PFSK-1 (cell line): ENCODE data around the gene HACD3.

ENCODE experiments used
- FOXP2 ChIP-seq: optimal IDR thresholded peaks from 2 replicates; pipeline ENCODE3; 2011; ENCODE audit warnings: borderline replicate concordance, control low read depth, inconsistent platforms; ENCODE audit not compliant: insufficient read depth; ENCODE audit errors: extremely low read length, extremely low read depth
- POLR2AphosphoS5 ChIP-seq: IDR thresholded peaks from 2 replicates; pipeline ENCODE4 v1.6.1; 2012; ENCODE audit warnings: low read depth, mild to moderate bottlenecking, control low read depth, low read length, moderate library complexity
- REST ChIP-seq, 2 experiments: IDR thresholded peaks; 2 replicates each; pipeline versions ENCODE4 v1.6.1 to v1.8.0; 2011 to 2012; ENCODE audit warnings: low read depth in 2 of 2, low read length in 2 of 2, control low read depth in 1 of 2, inconsistent platforms in 1 of 2, mild to moderate bottlenecking in 1 of 2, moderate library complexity in 1 of 2; ENCODE audit not compliant: insufficient read depth in 1 of 2
- SIN3A ChIP-seq: IDR thresholded peaks from 2 replicates; pipeline ENCODE4 v1.6.1; 2012; ENCODE audit warnings: mild to moderate bottlenecking, low read length, moderate library complexity, borderline replicate concordance; ENCODE audit not compliant: insufficient read depth
- TAF1 ChIP-seq: IDR thresholded peaks from 2 replicates; pipeline ENCODE4 v1.6.1; 2012; ENCODE audit warnings: low read length, control low read depth, borderline replicate concordance; ENCODE audit not compliant: insufficient read depth

HACD3 gene

GRCh38 chr15:65541231-65541820, 11.1 kb downstream of the HACD3 start:
- TF ChIP-seq REST (IDR thresholded peaks at IDR 0.05; ENCODE audit: insufficient read depth in 1 of 2, low read depth in 2 of 2, low read length in 2 of 2) (no peak), TAF1 (no peak), POLR2AphosphoS5 (no peak), FOXP2 (no peak), SIN3A (no peak)

- TF ChIP-seq SIN3A (no peak), POLR2AphosphoS5 (no peak), TAF1 (no peak), REST (IDR thresholded peaks at IDR 0.05; ENCODE audit: insufficient read depth in 1 of 2, low read depth in 2 of 2, low read length in 2 of 2) (no peak), FOXP2 (no peak)
Measured at GRCh38 chr15:65547841-65548240, 17.6 kb downstream of the HACD3 start.

GRCh38 chr15:65550681-65551098, 20.4 kb downstream of the HACD3 start:
- TF ChIP-seq SIN3A (no peak), POLR2AphosphoS5 (no peak), FOXP2 (no peak), TAF1 (no peak), REST (IDR thresholded peaks at IDR 0.05; ENCODE audit: insufficient read depth in 1 of 2, low read depth in 2 of 2, low read length in 2 of 2) (no peak)

GRCh38 chr15:65551183-65551582, 20.9 kb downstream of the HACD3 start:
- TF ChIP-seq POLR2AphosphoS5 = no peak

DNA sequence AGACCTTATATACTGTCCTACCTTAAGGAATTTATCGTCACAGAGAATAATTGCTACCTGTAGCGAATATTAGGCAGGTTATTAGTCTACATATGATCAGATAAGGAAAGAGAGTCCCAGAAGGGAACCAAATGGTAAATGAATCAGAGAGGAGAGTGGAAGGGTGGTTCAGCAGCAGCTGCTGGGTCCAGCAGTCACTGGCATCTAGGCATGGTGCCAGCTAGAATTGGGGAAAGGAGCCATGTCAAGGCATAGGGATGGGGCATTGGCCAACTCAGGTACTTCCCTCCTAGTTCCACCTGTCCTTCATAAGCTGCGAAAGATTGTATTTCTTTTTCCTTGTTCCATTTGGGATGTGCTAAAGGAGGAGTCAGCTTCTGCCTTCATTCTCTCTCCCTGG, 23.4 kb downstream of the HACD3 start:
- TF ChIP-seq POLR2AphosphoS5 (no peak), TAF1 (no peak), FOXP2 (no peak), REST (IDR thresholded peaks at IDR 0.05; ENCODE audit: insufficient read depth in 1 of 2, low read depth in 2 of 2, low read length in 2 of 2) (no peak), SIN3A (no peak)
